Endothelial cell of umbilical vein (primary cell): ENCODE measurements around the gene MKLN1. TPM values are rescaled to one million over a fixed set of nuclear protein-coding genes. Genes with fewer than 3 reads are reported as not detected.

Source experiments
- BruUV-seq: library from RNA; stranded (reverse); fragments of 400-500 nt; replicated peaks from 2 replicates; lab custom pipeline; 2021; lab: Mats Ljungman, UMichigan
- CTCF ChIA-PET: fragments of 300-600, 350-600 bp; sonication (Branson Sonifier 250); formaldehyde crosslinking; loops from one replicate; lab custom pipeline; 2021; ENCODE audit warnings: antibody characterized with exemption, inconsistent platforms; lab: Charles Lee
- POLR2A ChIA-PET: fragments of 300-600, 350-600 bp; sonication (Branson Sonifier 250); formaldehyde crosslinking; loops from one replicate; lab custom pipeline; 2021; ENCODE audit warnings: antibody characterized with exemption, inconsistent platforms; lab: Charles Lee
- DNase-seq: peaks from one replicate; pipeline ENCODE4 v3.0.0-alpha.2; 2011; ENCODE audit warnings: low read depth, low spot score
- FAIRE-seq: peaks from 2 replicates; lab custom pipeline; 2011; peaks lifted over from hg19 to GRCh38; lab: Jason Lieb, UNC
- H2AFZ ChIP-seq: 2 replicates; pipeline ENCODE4 v1.6.0; 2012; ENCODE audit warnings: low read depth, low read length, control low read depth, inconsistent platforms
- H3K27ac ChIP-seq: 2 replicates; pipeline ENCODE4 v1.5.1; 2011; ENCODE audit warnings: low read depth, mild to moderate bottlenecking, control low read depth, low read length, moderate library complexity; ENCODE audit not compliant: insufficient read depth
- H3K27me3 ChIP-seq, 2 experiments: 2 replicates each; pipeline versions ENCODE4 v1.6.0 to v1.6.1; 2011; ENCODE audit warnings: low read length in 2 of 2, mixed read lengths in 1 of 2; ENCODE audit not compliant: control insufficient read depth in 2 of 2, insufficient read depth in 2 of 2
- H3K36me3 ChIP-seq, 2 experiments: 2 replicates in 1 of 2; 3 replicates in 1 of 2; pipeline ENCODE4 v1.5.1; 2011; ENCODE audit warnings: low read length in 2 of 2, mild to moderate bottlenecking in 1 of 2, moderate library complexity in 1 of 2; ENCODE audit not compliant: control insufficient read depth in 2 of 2, insufficient read depth in 2 of 2; ENCODE audit errors: extremely low read depth in 1 of 2
- H3K4me1 ChIP-seq: 3 replicates; pipeline ENCODE4 v1.5.1; 2011; ENCODE audit warnings: mild to moderate bottlenecking, low read length; ENCODE audit not compliant: control insufficient read depth, insufficient read depth; ENCODE audit errors: extremely low read depth
- H3K4me2 ChIP-seq: 2 replicates; pipeline ENCODE4 v1.6.1; 2011; ENCODE audit warnings: low read length, control low read depth, mixed read lengths; ENCODE audit not compliant: insufficient read depth
- H3K4me3 ChIP-seq, 3 experiments: fragments of 200-600 bp in 1 of 3; sonication (generic), shearing (Covaris generic) in 1 of 3; replicated peaks in 1 of 3; 2 replicates each; pipeline ENCODE4 v1.5.1; 2011 to 2016; ENCODE audit warnings: control low read depth in 3 of 3, low read length in 3 of 3, mild to moderate bottlenecking in 2 of 3, inconsistent platforms in 1 of 3, low read depth in 1 of 3, moderate library complexity in 1 of 3; ENCODE audit not compliant: insufficient read depth in 1 of 3
- H3K79me2 ChIP-seq: 2 replicates; pipeline ENCODE4 v1.6.0; 2012; ENCODE audit warnings: low read length, inconsistent platforms; ENCODE audit not compliant: control insufficient read depth, insufficient read depth
- H3K9ac ChIP-seq: replicated peaks from 2 replicates; pipeline ENCODE3; 2011; ENCODE audit warnings: low read length, control low read depth; ENCODE audit not compliant: insufficient read depth; ENCODE audit errors: extremely low read depth
- H3K9me1 ChIP-seq: replicated peaks from 3 replicates; pipeline ENCODE4 v1.6.0; 2011; ENCODE audit warnings: mild to moderate bottlenecking, low read length; ENCODE audit not compliant: control insufficient read depth, insufficient read depth; ENCODE audit errors: extremely low read depth
- H3K9me3 ChIP-seq: replicated peaks from 2 replicates; pipeline ENCODE4 v1.5.1; 2012; ENCODE audit warnings: low read length, inconsistent platforms; ENCODE audit not compliant: control insufficient read depth, insufficient read depth
- H4K20me1 ChIP-seq: replicated peaks from 2 replicates; pipeline ENCODE3; 2011; ENCODE audit warnings: mild to moderate bottlenecking, low read length; ENCODE audit not compliant: control insufficient read depth, insufficient read depth; ENCODE audit errors: extremely low read depth
- CTCF ChIP-seq, 2 donors: IDR thresholded peaks; 1 replicate in 1 of 2; 2 replicates in 1 of 2; pipeline ENCODE4 v1.5.1; 2011; ENCODE audit warnings: low read length in 2 of 2, mild to moderate bottlenecking in 2 of 2, moderate library complexity in 2 of 2, control low read depth in 1 of 2, inconsistent platforms in 1 of 2, low read depth in 1 of 2; ENCODE audit not compliant: insufficient read depth in 1 of 2; ENCODE audit errors: extremely low read depth in 1 of 2
- EZH2 ChIP-seq: IDR thresholded peaks from 2 replicates; pipeline ENCODE4 v1.6.1; 2012; ENCODE audit warnings: borderline replicate concordance, low read depth, mild to moderate bottlenecking, moderate library complexity, low read length, inconsistent platforms; ENCODE audit not compliant: severe bottlenecking
- FOS ChIP-seq: IDR thresholded peaks from 2 replicates; pipeline ENCODE4 v1.6.1; 2011; ENCODE audit warnings: mild to moderate bottlenecking, low read length, moderate library complexity, borderline replicate concordance; ENCODE audit not compliant: insufficient read depth
- GATA2 ChIP-seq: IDR thresholded peaks from 2 replicates; pipeline ENCODE4 v1.7.0; 2011; ENCODE audit warnings: low read depth, mild to moderate bottlenecking, moderate library complexity, mixed read lengths, low read length; ENCODE audit not compliant: insufficient read length, insufficient read depth
- JUN ChIP-seq: IDR thresholded peaks from 2 replicates; pipeline ENCODE4 v1.6.1; 2011; ENCODE audit warnings: borderline replicate concordance, low read depth; ENCODE audit not compliant: insufficient read length, insufficient read depth
- MAX ChIP-seq: IDR thresholded peaks from 2 replicates; pipeline ENCODE4 v1.6.1; 2011; ENCODE audit not compliant: insufficient read depth, insufficient read length
- MYC ChIP-seq: IDR thresholded peaks from one replicate; pipeline ENCODE4 v1.6.1; 2011; ENCODE audit warnings: mild to moderate bottlenecking, low read depth, low read length
- POLR2A ChIP-seq: IDR thresholded peaks from 2 replicates; pipeline ENCODE4 v1.6.1; 2012; ENCODE audit warnings: low read depth, mild to moderate bottlenecking, control low read depth, low read length
- POLR2AphosphoS5 ChIP-seq: IDR thresholded peaks from 2 replicates; pipeline ENCODE4 v1.6.1; 2012; ENCODE audit warnings: low read depth, mild to moderate bottlenecking, control low read depth, low read length, moderate library complexity; ENCODE audit not compliant: insufficient read depth
- dilution Hi-C: fragments of 300-500 bp; cut with MboI; formaldehyde crosslinking; loops from one replicate; pipeline ENCODE4 v1.15.0; 2019; ENCODE audit warnings: low sequenced_read_pairs; ENCODE audit not compliant: extremely low pct_ligation_motif_present
- intact Hi-C: fragments of 100-400 bp; cut with micrococcal nuclease; formaldehyde crosslinking; loops from one replicate; pipeline ENCODE4 v1.10.0; 2022
- polyA plus RNA-seq, 4 experiments: library from polyadenylated mRNA; depleted of rRNA in 3 of 4; stranded (reverse) in 3 of 4; unstranded in 1 of 4; fragments of >200 nt; gene quantifications; 2 replicates each; pipeline versions ENCODE4 v1.2.1 to v1.2.3, GENCODE V29; 2011 to 2012; ENCODE audit warnings: missing spikeins in 1 of 4
- total RNA-seq: library from RNA; stranded (reverse); gene quantifications from 2 replicates; pipeline ENCODE4 v1.2.3, GENCODE V29; 2021

MKLN1 gene
- total and polyA plus RNA-seq, 2 donors (not counting 3 experiments of a cell fraction or from before 2014, with no cell fraction given), result 12.2 to 32.1 TPM

GRCh38 chr7:131486346-131486745, 158.7 kb downstream of the MKLN1 start:
- Histone ChIP-seq H3K27ac (peak overlapping the region; percentile 28), H3K27me3 (no peaks in the 10 kb centered on the region), H3K9ac (peak overlapping the region; percentile 8), H3K4me1 (peaks cover 36% of the 10 kb centered on the region), H3K79me2 (no peaks in the 10 kb centered on the region), H4K20me1 (no peaks in the 10 kb centered on the region), H2AFZ (no peak overlapping the region), H3K4me2 (peak overlapping the region; percentile 89), H3K36me3 (peaks cover 0 to 2% of the 10 kb centered on the region in 2 experiments), H3K4me3 (peak overlapping the region in 1 of 3 experiments; percentile 15), H3K9me1 (no peaks in the 10 kb centered on the region), H3K9me3 (no peaks in the 10 kb centered on the region)
- DNase-seq, result peak; percentile 71
- ChIA-PET CTCF (interaction anchor here (1.3 kb wide), 1 partner anchor 17 kb away, joined by 3 read pairs; no protein-coding TSS in a partner anchor), POLR2A (no interaction called here)
- BruUV-seq, result no TSS peak
- TF ChIP-seq EZH2 (no peak), CTCF (IDR thresholded peaks at IDR 0.05; ENCODE audit: extremely low read depth in 1 of 2, insufficient read depth in 1 of 2, low read depth in 1 of 2, low read length in 2 of 2) (no peak), GATA2 (no peak), POLR2AphosphoS5 (no peak), POLR2A (no peak), MAX (no peak), MYC (no peak), FOS (no peak), JUN (no peak)
- intact Hi-C loops, result loop anchor here (10.0 kb wide), 1 partner anchor 592 kb away; no protein-coding TSS in a partner anchor
- FAIRE-seq, result no peak
- dilution Hi-C loops, result no loop called here
